H1 (cell line): Measurements from ENCODE around the gene ATAD5. TPM values are rescaled to one million over a fixed set of nuclear protein-coding genes. Genes with fewer than 3 reads are reported as not detected.

ENCODE experiments used
- HDAC2 ChIP-seq, 2 experiments: fragments of 300-600 bp in 1 of 2; sonication (generic) in 1 of 2; IDR thresholded peaks; 2 replicates each; pipeline ENCODE4 v1.6.1; 2011 to 2012; ENCODE audit warnings: low read depth in 2 of 2, low read length in 2 of 2, mild to moderate bottlenecking in 2 of 2, moderate library complexity in 2 of 2, borderline replicate concordance in 1 of 2, inconsistent platforms in 1 of 2
- KDM4A ChIP-seq: IDR thresholded peaks from one replicate; pipeline ENCODE4 v1.7.1; 2012; ENCODE audit warnings: low read depth, mild to moderate bottlenecking, moderate library complexity, low read length, inconsistent platforms; ENCODE audit not compliant: severe bottlenecking
- polyA plus RNA-seq, 7 experiments: library from polyadenylated mRNA; depleted of rRNA in 3 of 7; stranded (reverse) in 5 of 7; unstranded in 2 of 7; fragments of >200 nt in 5 of 7; fragments of 200-250 nt in 2 of 7; gene quantifications; 1 replicate in 5 of 7; 2 replicates in 1 of 7; 4 replicates in 1 of 7; pipeline versions ENCODE4 v1.2.1 to v1.2.3, GENCODE V29; 2011 to 2013; ENCODE audit warnings: missing spikeins in 2 of 7, mixed read lengths in 2 of 7
- total RNA-seq: library from RNA; stranded (reverse); fragmentation: NEBNext Ultra II Directional; extraction: Animal tissue kit (Norgen Biotek cat#: 25700); gene quantifications from 2 replicates; pipeline ENCODE4 v1.2.1, GENCODE V29; 2021

ATAD5 gene
- total and polyA plus RNA-seq, 2 of the 8 experiments (the other 6 are each of a cell fraction or from before 2014, with no cell fraction given), result 3.5 to 30.0 TPM

DNA sequence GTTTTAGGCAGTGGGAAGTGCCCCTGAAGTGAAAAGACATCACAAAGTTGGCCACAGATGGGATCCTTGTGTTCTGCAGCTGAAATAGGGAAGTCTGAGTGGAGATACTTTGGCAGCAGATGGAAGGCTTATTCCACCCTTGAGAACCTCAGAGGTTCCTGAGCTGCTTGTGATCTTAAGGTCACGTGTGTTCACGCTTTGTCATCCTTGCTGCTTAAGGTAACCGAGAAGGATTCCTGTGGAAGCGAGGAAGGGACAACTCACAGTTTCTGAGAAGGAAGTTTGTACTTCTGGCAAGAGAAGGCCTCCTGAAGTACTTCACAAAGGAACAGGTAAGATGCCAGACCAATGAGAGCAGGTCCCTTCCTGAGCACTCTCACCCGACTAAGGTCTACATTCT, 102.2 kb downstream of the ATAD5 start (continued):
- TF ChIP-seq HDAC2 (IDR thresholded peaks at IDR 0.05; ENCODE audit: borderline replicate concordance in 1 of 2, low read depth in 2 of 2, low read length in 2 of 2) (no peak), KDM4A (no peak)
